Esophagus squamous epithelium (tissue), 5 donors: Measurements from ENCODE around the gene PTMA. TPM values are rescaled to one million over a fixed set of nuclear protein-coding genes. Genes with fewer than 3 reads are reported as not detected.

Experiments
- DNase-seq: peaks from one replicate; lab custom pipeline; 2025; lab: John Stamatoyannopoulos, UW
- H3K27ac ChIP-seq, 4 donors: fragments of 200-600 bp; sonication (generic); one replicate each; pipeline ENCODE4 v1.5.1; 2016 to 2019; ENCODE audit warnings: mild to moderate bottlenecking in 1 of 4
- H3K27me3 ChIP-seq, 4 donors: fragments of 200-600 bp; sonication (generic); 1 replicate in 3 of 4; 2 replicates in 1 of 4; pipeline versions ENCODE4 v1.5.1 to v1.6.0; 2017 to 2021; ENCODE audit warnings: antibody characterized with exemption in 1 of 4
- H3K36me3 ChIP-seq, 3 donors: fragments of 200-600 bp; sonication (generic); one replicate each; pipeline ENCODE4 v1.5.1; 2016 to 2019
- H3K4me1 ChIP-seq, 3 donors: fragments of 200-600 bp; sonication (generic); one replicate each; pipeline ENCODE4 v1.5.1; 2017 to 2019
- H3K4me3 ChIP-seq, 4 donors: fragments of 200-600 bp; sonication (generic); 1 replicate in 3 of 4; 2 replicates in 1 of 4; pipeline ENCODE4 v1.5.1; 2016 to 2019; ENCODE audit warnings: mild to moderate bottlenecking in 2 of 4, moderate library complexity in 1 of 4
- H3K9me3 ChIP-seq, 3 donors: fragments of 200-600 bp; sonication (generic); one replicate each; pipeline ENCODE4 v1.5.1; 2016 to 2019
- POLR2A ChIP-seq, 4 donors: fragments of 450-650 bp; IDR thresholded peaks; one replicate each; pipeline ENCODE4 v1.6.1; 2017; ENCODE audit warnings: antibody characterized with exemption in 4 of 4, mild to moderate bottlenecking in 4 of 4, moderate library complexity in 3 of 4
- WGBS, 2 donors: methylation state at CpG; one replicate each; pipeline ENCODE4 v1.1.5; 2018; 5-methylcytosine and 5-hydroxymethylcytosine counted together
- intact Hi-C: fragments of 100-400 bp; cut with DNase I; formaldehyde crosslinking; loops from one replicate; pipeline ENCODE4 v1.15.0; 2022
- total RNA-seq, 4 donors: library from RNA; depleted of rRNA; stranded (reverse); fragments of >200 nt; gene quantifications; one replicate each; pipeline ENCODE4 v1.1.0, GENCODE V29; 2016
- TF ChIP-seq, protein P1 (sequence below), 6 experiments: fragments of 450-650 bp in 4 of 6; fragments of 200-600 bp in 2 of 6; sonication (generic) in 2 of 6; IDR thresholded peaks; one replicate each; pipeline ENCODE4 v1.5.1; 2016 to 2019; ENCODE audit warnings: antibody characterized with exemption in 6 of 6, mild to moderate bottlenecking in 4 of 6, moderate library complexity in 4 of 6
- donor health status: DM: yes; HTN: yes; CAD: no.

The PTMA gene
- total RNA-seq, 4 donors from 2014 or later: 670 to 1,121 (median 903) TPM

DNA sequence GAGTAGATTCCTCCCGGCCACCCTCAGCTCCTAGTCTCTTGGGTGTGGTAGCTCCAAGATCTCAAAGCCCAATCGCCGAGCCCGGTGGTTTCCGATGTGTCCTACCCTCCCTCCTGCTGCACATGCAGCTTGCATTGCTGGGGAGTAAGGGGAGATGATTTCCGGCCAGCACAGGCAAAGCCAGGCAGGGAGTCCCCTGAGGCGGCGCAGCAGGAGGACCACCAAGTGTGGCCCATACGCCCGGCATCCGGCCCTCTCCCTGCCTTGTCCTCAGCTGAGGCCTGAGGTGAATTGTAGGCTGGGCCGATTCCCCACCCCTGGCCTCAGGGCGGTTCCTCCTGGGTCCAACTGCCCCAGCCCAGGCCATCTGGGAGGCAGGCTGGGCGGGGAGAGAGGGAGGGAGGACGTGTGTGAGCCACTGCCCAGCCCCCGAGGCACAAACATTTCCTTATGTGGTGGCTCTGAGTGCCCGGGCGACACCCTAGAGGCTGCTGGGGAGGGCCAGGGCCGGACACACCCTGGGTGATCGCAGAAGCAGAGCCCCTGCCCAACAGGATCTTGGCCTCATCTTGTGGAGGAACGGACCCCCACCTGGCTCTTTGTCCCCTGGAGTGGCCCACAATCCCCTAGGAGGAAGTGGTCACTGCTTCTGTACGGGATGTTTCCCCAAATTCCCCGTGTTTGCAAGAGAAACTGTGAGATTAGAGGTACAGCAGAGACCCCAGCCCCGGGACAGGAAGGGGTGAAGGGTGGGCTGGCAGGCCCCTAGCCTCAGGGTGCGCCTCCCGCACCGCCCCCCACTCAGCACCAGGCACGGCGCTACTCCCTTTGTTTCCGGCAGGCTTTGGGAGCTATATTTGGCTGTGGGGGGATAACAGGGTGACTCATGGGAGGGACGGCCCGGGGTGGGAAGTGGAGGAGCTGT lies 41.9 kb upstream of the PTMA start:
- intact Hi-C loops: no loop called here
- peak overlapping the region; percentile 85 to 99 (median 95) for H3K27ac ChIP-seq
- no peaks in the 10 kb centered on the region for H3K9me3 ChIP-seq
- 19 to 20% methylated on average over 7 to 14 of the region's 32 CpGs for WGBS, 2 donors
- peak; percentile 72 for DNase-seq
- peaks cover 40 to 70% (median 53%) of the 10 kb centered on the region in 3 donors for H3K4me1 ChIP-seq
- H3K27me3 ChIP-seq: no peaks in the 10 kb centered on the region
- no peaks in the 10 kb centered on the region for H3K36me3 ChIP-seq
- H3K4me3 ChIP-seq: peak overlapping the region; percentile 17 to 68 (median 44)
- TF ChIP-seq POLR2A (IDR thresholded peaks at IDR 0.05): peak in 3 of 4 donors; percentile 57 to 92 (median 90)
- TF ChIP-seq, protein P1, sequence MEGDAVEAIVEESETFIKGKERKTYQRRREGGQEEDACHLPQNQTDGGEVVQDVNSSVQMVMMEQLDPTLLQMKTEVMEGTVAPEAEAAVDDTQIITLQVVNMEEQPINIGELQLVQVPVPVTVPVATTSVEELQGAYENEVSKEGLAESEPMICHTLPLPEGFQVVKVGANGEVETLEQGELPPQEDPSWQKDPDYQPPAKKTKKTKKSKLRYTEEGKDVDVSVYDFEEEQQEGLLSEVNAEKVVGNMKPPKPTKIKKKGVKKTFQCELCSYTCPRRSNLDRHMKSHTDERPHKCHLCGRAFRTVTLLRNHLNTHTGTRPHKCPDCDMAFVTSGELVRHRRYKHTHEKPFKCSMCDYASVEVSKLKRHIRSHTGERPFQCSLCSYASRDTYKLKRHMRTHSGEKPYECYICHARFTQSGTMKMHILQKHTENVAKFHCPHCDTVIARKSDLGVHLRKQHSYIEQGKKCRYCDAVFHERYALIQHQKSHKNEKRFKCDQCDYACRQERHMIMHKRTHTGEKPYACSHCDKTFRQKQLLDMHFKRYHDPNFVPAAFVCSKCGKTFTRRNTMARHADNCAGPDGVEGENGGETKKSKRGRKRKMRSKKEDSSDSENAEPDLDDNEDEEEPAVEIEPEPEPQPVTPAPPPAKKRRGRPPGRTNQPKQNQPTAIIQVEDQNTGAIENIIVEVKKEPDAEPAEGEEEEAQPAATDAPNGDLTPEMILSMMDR (IDR thresholded peaks at IDR 0.05): peak in 3 of 6 experiments; percentile 13 to 14 (median 14)

DNA sequence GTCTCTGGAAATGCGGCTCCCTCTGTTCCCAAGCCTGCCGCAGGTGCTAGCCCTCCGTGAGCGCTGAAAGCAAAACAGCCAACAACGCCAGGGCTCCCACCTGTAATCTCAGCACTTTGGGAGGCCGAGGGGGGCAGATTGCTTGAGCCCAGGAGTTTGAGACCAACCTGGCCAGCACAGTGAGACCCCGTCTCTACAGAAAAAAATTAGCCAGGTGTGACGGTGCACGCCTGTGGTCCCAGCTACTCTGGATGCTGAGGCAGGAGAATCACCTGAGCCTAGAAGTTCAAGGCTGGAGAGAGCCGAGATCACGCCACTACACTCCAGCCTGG lies 41.3 kb upstream of the PTMA start:
- Histone ChIP-seq H3K4me3 (peak overlapping the region; percentile 17 to 68 (median 44)), H3K36me3 (no peaks in the 10 kb centered on the region), H3K27me3 (no peaks in the 10 kb centered on the region), H3K27ac (peak overlapping the region; percentile 85 to 99 (median 95)), H3K4me1 (peaks cover 40 to 70% (median 55%) of the 10 kb centered on the region in 3 donors), H3K9me3 (no peaks in the 10 kb centered on the region)
- DNase-seq: no peak
- TF ChIP-seq, protein P1 (IDR thresholded peaks at IDR 0.05): no peak
- no peak for TF ChIP-seq POLR2A (IDR thresholded peaks at IDR 0.05)
- intact Hi-C loops: no loop called here
- 20 to 72% methylated on average over 5 to 9 of the region's 11 CpGs for WGBS, 2 donors

DNA sequence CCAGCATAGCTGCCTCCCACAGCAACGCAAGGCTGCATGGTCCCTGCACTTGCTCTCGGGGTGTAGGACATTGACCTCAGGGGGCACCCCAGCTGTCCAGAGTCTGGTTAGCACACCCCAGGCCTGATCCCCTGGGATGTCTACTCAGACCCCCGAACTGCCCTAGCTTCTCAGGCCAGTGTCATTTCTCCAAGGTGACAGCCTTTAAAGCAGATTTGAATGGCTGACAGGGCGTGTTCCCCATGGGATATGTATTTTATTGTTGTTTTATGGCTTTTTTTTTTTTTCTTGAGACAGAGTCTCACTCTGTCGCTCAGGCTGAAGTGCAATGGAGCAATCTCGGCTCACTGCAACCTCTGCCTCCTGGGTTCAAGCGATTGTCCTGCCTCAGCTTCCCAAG lies 40.8 kb upstream of the PTMA start:
- no peak for TF ChIP-seq POLR2A (IDR thresholded peaks at IDR 0.05)
- TF ChIP-seq, protein P1 (IDR thresholded peaks at IDR 0.05): no peak
- Histone ChIP-seq H3K36me3 (no peaks in the 10 kb centered on the region), H3K9me3 (no peaks in the 10 kb centered on the region), H3K4me1 (peaks cover 40 to 73% (median 59%) of the 10 kb centered on the region in 3 donors), H3K27me3 (no peaks in the 10 kb centered on the region), H3K27ac (peak overlapping the region; percentile 85 to 99 (median 95)), H3K4me3 (peak overlapping the region in 1 of 4 donors; percentile 49)
- 70 to 71% methylated on average over 7 of the region's 7 CpGs for WGBS, 2 donors
- DNase-seq: no peak
- intact Hi-C loops: no loop called here

DNA sequence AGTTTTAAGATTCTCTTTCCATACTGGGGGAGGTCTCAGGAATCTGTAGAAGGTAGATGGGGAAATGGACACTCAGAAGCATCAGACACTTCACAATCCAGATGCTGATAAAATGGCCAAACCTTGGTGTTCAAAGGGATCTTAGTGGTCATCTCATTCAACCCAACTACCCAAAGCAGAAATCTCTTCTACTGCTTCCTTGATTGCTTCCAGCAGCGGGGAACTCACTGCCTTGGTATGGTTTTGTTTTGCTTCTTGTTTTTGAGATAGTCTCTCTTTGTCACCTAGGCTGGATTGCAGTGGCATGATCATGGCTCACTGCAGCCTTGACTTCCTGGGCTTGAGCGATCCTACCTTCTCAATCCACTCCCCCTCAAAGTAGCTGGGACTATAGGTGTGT lies 39.3 kb upstream of the PTMA start:
- no peak overlapping the region for H3K27ac ChIP-seq
- 100% methylated on average over 2 of the region's 2 CpGs for WGBS, 2 donors
- intact Hi-C loops: no loop called here
- no peak overlapping the region for H3K4me3 ChIP-seq
- peaks cover 49 to 77% (median 67%) of the 10 kb centered on the region in 3 donors for H3K4me1 ChIP-seq
- no peaks in the 10 kb centered on the region for H3K9me3 ChIP-seq
- no peak for DNase-seq
- H3K36me3 ChIP-seq: no peaks in the 10 kb centered on the region
- TF ChIP-seq, protein P1 (IDR thresholded peaks at IDR 0.05): no peak
- no peak for TF ChIP-seq POLR2A (IDR thresholded peaks at IDR 0.05)
- H3K27me3 ChIP-seq: no peaks in the 10 kb centered on the region
